Mesenchymal stem cell (in vitro differentiated cells and primary cell): ENCODE measurements around the gene DYNLT5.
"Not testable (repeated sequence)": the region's sequence is repeated elsewhere in the genome, so short reads cannot be mapped to it uniquely, and the experiment has no call there.

Source experiments
- DNase-seq: peaks from one replicate; pipeline ENCODE4 v3.0.0-alpha.2; 2013
- H2AFZ ChIP-seq: one replicate; pipeline ENCODE4 v1.6.1; 2013; ENCODE audit warnings: low read depth, mild to moderate bottlenecking, control low read depth, inconsistent platforms, low read length, moderate library complexity
- H2AK5ac ChIP-seq: 2 replicates; pipeline ENCODE4 v1.6.1; 2013; ENCODE audit warnings: low read length, moderate library complexity, mild to moderate bottlenecking, inconsistent platforms; ENCODE audit not compliant: severe bottlenecking
- H2BK120ac ChIP-seq: one replicate; pipeline ENCODE4 v1.6.1; 2013; ENCODE audit warnings: low read depth, mild to moderate bottlenecking, inconsistent platforms, low read length, moderate library complexity
- H2BK12ac ChIP-seq, 2 experiments: one replicate each; pipeline ENCODE4 v1.6.1; 2013; ENCODE audit warnings: inconsistent platforms in 2 of 2, low read length in 2 of 2, mild to moderate bottlenecking in 2 of 2, moderate library complexity in 2 of 2, control low read depth in 1 of 2
- H2BK15ac ChIP-seq: one replicate; pipeline ENCODE4 v1.6.1; 2013; ENCODE audit warnings: mild to moderate bottlenecking, low read depth, inconsistent platforms; ENCODE audit not compliant: poor library complexity, severe bottlenecking
- H2BK5ac ChIP-seq: 2 replicates; pipeline ENCODE4 v1.6.1; 2013; ENCODE audit warnings: low read depth, mild to moderate bottlenecking, low read length, control low read depth, inconsistent platforms; ENCODE audit not compliant: poor library complexity, severe bottlenecking
- H3K14ac ChIP-seq, 2 experiments: one replicate each; pipeline ENCODE4 v1.6.1; 2013; ENCODE audit warnings: inconsistent platforms in 2 of 2, low read length in 2 of 2, control low read depth in 1 of 2, mild to moderate bottlenecking in 1 of 2, moderate library complexity in 1 of 2
- H3K18ac ChIP-seq, 2 experiments: one replicate each; pipeline ENCODE4 v1.6.1; 2013; ENCODE audit warnings: inconsistent platforms in 2 of 2, low read length in 2 of 2, control low read depth in 1 of 2, low read depth in 1 of 2, mild to moderate bottlenecking in 1 of 2
- H3K23ac ChIP-seq, 2 experiments: one replicate each; pipeline ENCODE4 v1.6.1; 2013; ENCODE audit warnings: inconsistent platforms in 2 of 2, low read length in 2 of 2, mild to moderate bottlenecking in 2 of 2, moderate library complexity in 2 of 2, control low read depth in 1 of 2
- H3K27ac ChIP-seq: 2 replicates; pipeline ENCODE4 v1.5.1; 2013; ENCODE audit warnings: mild to moderate bottlenecking, moderate library complexity, low read length, control low read depth, inconsistent platforms; ENCODE audit not compliant: poor library complexity, severe bottlenecking
- H3K27me3 ChIP-seq, 2 experiments: 2 replicates each; pipeline versions ENCODE4 v1.6.1 to v1.7.0; 2013; ENCODE audit warnings: low read length in 2 of 2, mild to moderate bottlenecking in 2 of 2, moderate library complexity in 2 of 2, control low read depth in 1 of 2, inconsistent platforms in 1 of 2; ENCODE audit not compliant: control insufficient read depth in 1 of 2, insufficient read depth in 1 of 2
- H3K36me3 ChIP-seq, 2 experiments: 2 replicates each; pipeline versions ENCODE4 v1.6.1 to v1.7.0; 2013; ENCODE audit warnings: low read length in 2 of 2, control low read depth in 1 of 2, inconsistent platforms in 1 of 2, low read depth in 1 of 2, mild to moderate bottlenecking in 1 of 2; ENCODE audit not compliant: insufficient read depth in 2 of 2, control insufficient read depth in 1 of 2
- H3K4ac ChIP-seq, 2 experiments: one replicate each; pipeline ENCODE4 v1.6.1; 2013; ENCODE audit warnings: inconsistent platforms in 2 of 2, low read length in 2 of 2, mild to moderate bottlenecking in 2 of 2, moderate library complexity in 2 of 2, control low read depth in 1 of 2, low read depth in 1 of 2
- H3K4me1 ChIP-seq: 2 replicates; pipeline ENCODE4 v1.6.1; 2013; ENCODE audit warnings: low read depth, low read length, control low read depth; ENCODE audit not compliant: control insufficient read depth, insufficient read depth
- H3K4me2 ChIP-seq: 2 replicates; pipeline ENCODE4 v1.6.1; 2013; ENCODE audit warnings: low read length, mild to moderate bottlenecking, inconsistent platforms; ENCODE audit not compliant: poor library complexity, severe bottlenecking
- H3K4me3 ChIP-seq, 2 experiments: 2 replicates each; pipeline versions ENCODE4 v1.5.1 to v1.7.0; 2013; ENCODE audit warnings: low read length in 2 of 2, mild to moderate bottlenecking in 2 of 2, control low read depth in 1 of 2, low read depth in 1 of 2; ENCODE audit not compliant: insufficient read depth in 1 of 2
- H3K79me1 ChIP-seq: replicated peaks from 2 replicates; pipeline ENCODE4 v1.6.1; 2013; ENCODE audit warnings: mild to moderate bottlenecking, control low read depth, low read length, inconsistent platforms; ENCODE audit not compliant: poor library complexity, severe bottlenecking
- H3K9ac ChIP-seq: 2 replicates; pipeline ENCODE4 v1.7.0; 2013; ENCODE audit warnings: mild to moderate bottlenecking, low read length, moderate library complexity
- H3K9me3 ChIP-seq: 2 replicates; pipeline ENCODE4 v1.7.0; 2013; ENCODE audit warnings: mild to moderate bottlenecking, low read length; ENCODE audit not compliant: control insufficient read depth
- H4K8ac ChIP-seq: one replicate; pipeline ENCODE4 v1.6.1; 2013; ENCODE audit warnings: inconsistent platforms, mild to moderate bottlenecking, low read length, moderate library complexity
- H4K91ac ChIP-seq: one replicate; pipeline ENCODE4 v1.6.1; 2013; ENCODE audit warnings: mild to moderate bottlenecking, low read length, inconsistent platforms
- WGBS: methylation state at CpG from one replicate; pipeline ENCODE4 v1.1.7; 2013; ENCODE audit warnings: mixed read lengths; 5-methylcytosine and 5-hydroxymethylcytosine counted together

Gene DYNLT5

DNA sequence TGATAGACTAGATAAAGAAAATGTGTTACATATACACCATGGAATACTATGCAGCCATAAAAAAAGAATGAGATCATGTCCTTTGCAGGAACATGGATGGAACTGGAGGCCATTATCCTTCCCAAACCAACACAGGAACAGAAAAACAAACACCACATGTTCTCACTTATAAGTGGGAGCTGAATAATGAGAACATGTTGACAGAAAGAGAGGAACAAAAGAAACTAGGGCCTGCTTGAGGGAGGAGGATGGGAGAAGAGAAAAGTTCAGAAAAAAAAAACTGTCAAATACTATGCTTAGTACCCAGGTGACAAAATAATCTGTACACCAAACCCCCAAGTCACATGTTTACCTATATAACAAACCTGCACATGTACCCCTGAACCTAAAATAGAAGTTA is 23.5 kb upstream of the DYNLT5 start:
- H4K8ac ChIP-seq, H2BK5ac ChIP-seq, H3K4ac ChIP-seq, H2BK15ac ChIP-seq, H3K9ac ChIP-seq, H3K4me2 ChIP-seq, H3K18ac ChIP-seq, H3K9me3 ChIP-seq, H2AFZ ChIP-seq, H3K4me1 ChIP-seq, H2AK5ac ChIP-seq, H4K91ac ChIP-seq, H3K79me1 ChIP-seq, H2BK12ac ChIP-seq, H3K14ac ChIP-seq, H3K27me3 ChIP-seq, H3K27ac ChIP-seq, H2BK120ac ChIP-seq, H3K23ac ChIP-seq, H3K36me3 ChIP-seq, DNase-seq, H3K4me3 ChIP-seq: not testable (repeated sequence)

DNA sequence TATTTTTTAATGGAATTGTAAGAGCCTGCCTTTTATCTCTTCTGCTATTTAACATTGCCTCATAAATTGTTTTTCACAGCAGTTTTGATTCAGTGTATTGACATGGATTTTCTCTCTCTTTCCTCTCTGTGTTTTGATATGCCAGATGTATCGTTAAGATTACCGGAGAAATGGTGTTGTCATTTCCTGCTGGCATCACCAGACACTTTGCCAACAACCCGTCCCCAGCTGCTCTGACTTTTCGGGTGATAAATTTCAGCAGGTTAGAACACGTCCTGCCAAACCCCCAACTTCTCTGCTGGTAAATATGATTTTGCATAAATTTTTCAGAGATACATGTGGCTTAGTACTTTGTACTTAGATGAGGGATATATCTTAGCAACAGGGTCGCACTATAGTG is 23.1 kb upstream of the DYNLT5 start:
- 91% methylated on average over 4 of the region's 6 CpGs for WGBS
- no peak overlapping the region for H2BK15ac ChIP-seq
- no peak overlapping the region for H3K14ac ChIP-seq
- H3K4me2 ChIP-seq, result no peak overlapping the region
- peaks cover 4% of the 10 kb centered on the region for H3K4me1 ChIP-seq
- H2AFZ ChIP-seq, result no peak overlapping the region
- H2BK5ac ChIP-seq, result no peak overlapping the region
- no peaks in the 10 kb centered on the region for H3K79me1 ChIP-seq
- no peaks in the 10 kb centered on the region for H3K9me3 ChIP-seq
- no peak overlapping the region for H3K9ac ChIP-seq
- no peak overlapping the region for H4K91ac ChIP-seq
- no peak overlapping the region for H3K23ac ChIP-seq
- no peak overlapping the region for H2BK120ac ChIP-seq
- H2BK12ac ChIP-seq, result no peak overlapping the region
- H3K36me3 ChIP-seq, result no peaks in the 10 kb centered on the region
- H2AK5ac ChIP-seq, result no peak overlapping the region
- H4K8ac ChIP-seq, result no peak overlapping the region
- no peaks in the 10 kb centered on the region for H3K27me3 ChIP-seq
- no peak for DNase-seq
- H3K4me3 ChIP-seq, result no peak overlapping the region
- H3K18ac ChIP-seq, result no peak overlapping the region
- no peak overlapping the region for H3K27ac ChIP-seq
- no peak overlapping the region for H3K4ac ChIP-seq

DNA sequence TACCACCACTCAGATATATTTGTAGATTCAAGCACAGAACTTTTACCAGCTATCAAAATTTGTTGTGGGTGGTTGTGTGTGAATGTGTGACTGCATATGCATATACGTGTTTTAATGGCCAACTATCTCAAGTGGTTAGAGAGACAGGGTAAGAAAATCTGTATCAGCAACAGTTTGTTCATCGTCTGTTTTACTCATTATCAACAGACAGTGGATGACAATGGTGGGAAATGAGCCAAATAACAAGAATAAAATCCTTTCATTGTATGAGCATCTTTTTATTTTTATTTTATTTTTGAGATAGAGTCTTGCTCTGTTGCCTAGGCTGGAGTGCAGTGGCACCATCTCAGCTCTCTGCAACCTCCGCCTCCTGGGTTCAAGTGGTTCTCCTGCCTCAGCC is 22.7 kb upstream of the DYNLT5 start:
- Histone ChIP-seq H2AFZ (no peak overlapping the region), H3K18ac (no peak overlapping the region), H2BK12ac (no peak overlapping the region), H3K79me1 (no peaks in the 10 kb centered on the region), H3K27me3 (no peaks in the 10 kb centered on the region), H4K8ac (no peak overlapping the region), H3K9me3 (no peaks in the 10 kb centered on the region), H2AK5ac (no peak overlapping the region), H3K27ac (no peak overlapping the region), H3K14ac (no peak overlapping the region), H4K91ac (no peak overlapping the region), H3K4me3 (no peak overlapping the region), H3K4me2 (no peak overlapping the region), H3K9ac (no peak overlapping the region), H3K36me3 (no peaks in the 10 kb centered on the region), H2BK15ac (no peak overlapping the region), H3K4me1 (peaks cover 4% of the 10 kb centered on the region), H2BK120ac (no peak overlapping the region), H3K23ac (no peak overlapping the region), H3K4ac (no peak overlapping the region), H2BK5ac (no peak overlapping the region)
- 100% methylated on average over 2 of the region's 3 CpGs for WGBS
- DNase-seq, result no peak

DNA sequence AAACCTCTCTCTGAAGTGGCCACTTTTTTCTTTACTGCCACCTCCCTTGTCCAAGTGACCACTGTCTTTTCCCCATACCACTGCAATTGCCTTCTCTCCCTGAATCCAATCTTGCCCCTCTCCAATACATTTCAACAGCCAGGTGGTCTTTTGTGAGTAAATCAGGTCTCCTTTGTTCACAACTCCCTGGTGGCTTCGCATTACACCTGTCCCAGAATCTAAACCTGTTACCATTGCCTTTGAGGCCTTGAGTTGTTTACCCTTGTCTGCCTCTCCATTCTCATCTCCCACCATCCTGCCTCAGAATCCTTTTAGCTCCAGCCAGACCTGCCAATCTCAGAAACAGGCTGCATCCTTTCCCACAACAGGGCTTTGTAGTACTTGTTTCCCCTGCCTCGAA is 21.8 kb upstream of the DYNLT5 start:
- no peak overlapping the region for H3K4me2 ChIP-seq
- H4K8ac ChIP-seq, result no peak overlapping the region
- H3K14ac ChIP-seq, result no peak overlapping the region
- H3K36me3 ChIP-seq, result peaks cover 0 to 3% of the 10 kb centered on the region in 2 experiments
- no peaks in the 10 kb centered on the region for H3K79me1 ChIP-seq
- no peak overlapping the region for H2BK12ac ChIP-seq
- no peaks in the 10 kb centered on the region for H3K9me3 ChIP-seq
- no peak overlapping the region for H3K9ac ChIP-seq
- no peaks in the 10 kb centered on the region for H3K27me3 ChIP-seq
- no peak overlapping the region for H2BK5ac ChIP-seq
- H2AFZ ChIP-seq, result no peak overlapping the region
- H4K91ac ChIP-seq, result no peak overlapping the region
- H3K18ac ChIP-seq, result no peak overlapping the region
- no peak overlapping the region for H2BK15ac ChIP-seq
- no peak overlapping the region for H2BK120ac ChIP-seq
- H2AK5ac ChIP-seq, result no peak overlapping the region
- H3K4me1 ChIP-seq, result peaks cover 4% of the 10 kb centered on the region
- no peak overlapping the region for H3K4me3 ChIP-seq
- no peak overlapping the region for H3K4ac ChIP-seq
- no peak overlapping the region for H3K27ac ChIP-seq
- no peak overlapping the region for H3K23ac ChIP-seq
- DNase-seq, result no peak
- WGBS, result 93% methylated on average over 2 of the region's 2 CpGs
